Endothelial cell of umbilical vein (primary cell): Measurements from ENCODE around the gene PTPN14.

Experiments used
- EZH2 ChIP-seq: IDR thresholded peaks from 2 replicates; pipeline ENCODE4 v1.6.1; 2012; ENCODE audit warnings: borderline replicate concordance, low read depth, mild to moderate bottlenecking, moderate library complexity, low read length, inconsistent platforms; ENCODE audit not compliant: severe bottlenecking
- JUN ChIP-seq: IDR thresholded peaks from 2 replicates; pipeline ENCODE4 v1.6.1; 2011; ENCODE audit warnings: borderline replicate concordance, low read depth; ENCODE audit not compliant: insufficient read length, insufficient read depth
- MAX ChIP-seq: IDR thresholded peaks from 2 replicates; pipeline ENCODE4 v1.6.1; 2011; ENCODE audit not compliant: insufficient read depth, insufficient read length
- MYC ChIP-seq: IDR thresholded peaks from one replicate; pipeline ENCODE4 v1.6.1; 2011; ENCODE audit warnings: mild to moderate bottlenecking, low read depth, low read length
- POLR2A ChIP-seq: IDR thresholded peaks from 2 replicates; pipeline ENCODE4 v1.6.1; 2012; ENCODE audit warnings: low read depth, mild to moderate bottlenecking, control low read depth, low read length
- POLR2AphosphoS5 ChIP-seq: IDR thresholded peaks from 2 replicates; pipeline ENCODE4 v1.6.1; 2012; ENCODE audit warnings: low read depth, mild to moderate bottlenecking, control low read depth, low read length, moderate library complexity; ENCODE audit not compliant: insufficient read depth
- TF ChIP-seq, protein P1 (sequence below), 2 donors: IDR thresholded peaks; 1 replicate in 1 of 2; 2 replicates in 1 of 2; pipeline ENCODE4 v1.5.1; 2011; ENCODE audit warnings: low read length in 2 of 2, mild to moderate bottlenecking in 2 of 2, moderate library complexity in 2 of 2, control low read depth in 1 of 2, inconsistent platforms in 1 of 2, low read depth in 1 of 2; ENCODE audit not compliant: insufficient read depth in 1 of 2; ENCODE audit errors: extremely low read depth in 1 of 2

- TF ChIP-seq EZH2 (no peak), POLR2AphosphoS5 (no peak), POLR2A (no peak), MYC (no peak), MAX (no peak), JUN (no peak)
- TF ChIP-seq, protein P1, sequence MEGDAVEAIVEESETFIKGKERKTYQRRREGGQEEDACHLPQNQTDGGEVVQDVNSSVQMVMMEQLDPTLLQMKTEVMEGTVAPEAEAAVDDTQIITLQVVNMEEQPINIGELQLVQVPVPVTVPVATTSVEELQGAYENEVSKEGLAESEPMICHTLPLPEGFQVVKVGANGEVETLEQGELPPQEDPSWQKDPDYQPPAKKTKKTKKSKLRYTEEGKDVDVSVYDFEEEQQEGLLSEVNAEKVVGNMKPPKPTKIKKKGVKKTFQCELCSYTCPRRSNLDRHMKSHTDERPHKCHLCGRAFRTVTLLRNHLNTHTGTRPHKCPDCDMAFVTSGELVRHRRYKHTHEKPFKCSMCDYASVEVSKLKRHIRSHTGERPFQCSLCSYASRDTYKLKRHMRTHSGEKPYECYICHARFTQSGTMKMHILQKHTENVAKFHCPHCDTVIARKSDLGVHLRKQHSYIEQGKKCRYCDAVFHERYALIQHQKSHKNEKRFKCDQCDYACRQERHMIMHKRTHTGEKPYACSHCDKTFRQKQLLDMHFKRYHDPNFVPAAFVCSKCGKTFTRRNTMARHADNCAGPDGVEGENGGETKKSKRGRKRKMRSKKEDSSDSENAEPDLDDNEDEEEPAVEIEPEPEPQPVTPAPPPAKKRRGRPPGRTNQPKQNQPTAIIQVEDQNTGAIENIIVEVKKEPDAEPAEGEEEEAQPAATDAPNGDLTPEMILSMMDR (IDR thresholded peaks at IDR 0.05; ENCODE audit: extremely low read depth in 1 of 2, insufficient read depth in 1 of 2, low read depth in 1 of 2, low read length in 2 of 2): no peak
These were observed 58.9 kb downstream of the PTPN14 start for GRCh38 chr1:214492401-214493075.
